HG02981 (cell line): ENCODE results near the gene ZNF423.

Experiments
- ATAC-seq: cut with Tn5 transposase; IDR thresholded peaks from one replicate; pipeline ENCODE4 v1.9.1; 2021; ENCODE audit warnings: mild to moderate bottlenecking, moderate library complexity; ENCODE audit not compliant: unreplicated experiment

Gene ZNF423

GRCh38 chr16:49849754-49850108 lies 6.2 kb downstream of the ZNF423 start:
- no peak for ATAC-seq

- no peak for ATAC-seq
Measured at GRCh38 chr16:49849037-49849753, 6.7 kb downstream of the ZNF423 start.

- no peak for ATAC-seq
Measured at GRCh38 chr16:49848530-49848929, 7.4 kb downstream of the ZNF423 start.

- ATAC-seq: no peak
Measured at GRCh38 chr16:49846800-49847199, 9.1 kb downstream of the ZNF423 start.

GRCh38 chr16:49844359-49844758 lies 11.6 kb downstream of the ZNF423 start:
- ATAC-seq: no peak

- no peak for ATAC-seq
Measured at GRCh38 chr16:49843758-49844157, 12.2 kb downstream of the ZNF423 start.

GRCh38 chr16:49842972-49843371 lies 12.9 kb downstream of the ZNF423 start:
- ATAC-seq: no peak

- ATAC-seq: no peak
Measured at GRCh38 chr16:49839017-49839825, 16.7 kb downstream of the ZNF423 start.

GRCh38 chr16:49838441-49839016 lies 17.4 kb downstream of the ZNF423 start:
- no peak for ATAC-seq

GRCh38 chr16:49837688-49838410 lies 18.1 kb downstream of the ZNF423 start:
- ATAC-seq: no peak

- no peak for ATAC-seq
Measured at GRCh38 chr16:49836668-49837067, 19.2 kb downstream of the ZNF423 start.

GRCh38 chr16:49836218-49836617 lies 19.7 kb downstream of the ZNF423 start:
- ATAC-seq: no peak

- no peak for ATAC-seq
Measured at GRCh38 chr16:49835161-49835777, 20.6 kb downstream of the ZNF423 start.

GRCh38 chr16:49834531-49835151 lies 21.3 kb downstream of the ZNF423 start:
- no peak for ATAC-seq

GRCh38 chr16:49833796-49834530 lies 21.9 kb downstream of the ZNF423 start:
- no peak for ATAC-seq

- ATAC-seq: no peak
Measured at GRCh38 chr16:49833085-49833484, 22.8 kb downstream of the ZNF423 start.

- ATAC-seq: no peak
Measured at GRCh38 chr16:49832177-49832576, 23.7 kb downstream of the ZNF423 start.

- no peak for ATAC-seq
Measured at GRCh38 chr16:49830873-49831272, 25.0 kb downstream of the ZNF423 start.

- no peak for ATAC-seq
Measured at GRCh38 chr16:49828533-49829267, 27.2 kb downstream of the ZNF423 start.
